ENCODE data around the gene ACP6.

ACP6 gene

GRCh38 chr1:147648933-147649332 lies 21.4 kb downstream of the ACP6 start:
- no peak for DNase-seq (ENCODE audit: low read depth)
- no peak overlapping the region for H3K4me3 ChIP-seq (ENCODE audit: low read depth, low read length)
- TF ChIP-seq CTCF (IDR thresholded peaks at IDR 0.05; ENCODE audit: control insufficient read depth, extremely low read depth, insufficient read depth): no peak

- H3K4me3 ChIP-seq (ENCODE audit: low read depth, low read length): no peak overlapping the region
- DNase-seq (ENCODE audit: low read depth): no peak
- TF ChIP-seq CTCF (IDR thresholded peaks at IDR 0.05; ENCODE audit: control insufficient read depth, extremely low read depth, insufficient read depth): no peak
Observed at GRCh38 chr1:147647796-147648633, 22.3 kb downstream of the ACP6 start.

GRCh38 chr1:147643974-147644373 lies 26.4 kb downstream of the ACP6 start:
- no peak for TF ChIP-seq CTCF (IDR thresholded peaks at IDR 0.05; ENCODE audit: control insufficient read depth, extremely low read depth, insufficient read depth)
- no peak for DNase-seq (ENCODE audit: low read depth)
- H3K4me3 ChIP-seq (ENCODE audit: low read depth, low read length): no peak overlapping the region

GRCh38 chr1:147641695-147642592 lies 28.4 kb downstream of the ACP6 start:
- no peak for DNase-seq (ENCODE audit: low read depth)
- TF ChIP-seq CTCF (IDR thresholded peaks at IDR 0.05; ENCODE audit: control insufficient read depth, extremely low read depth, insufficient read depth): peak; percentile 85
- no peak overlapping the region for H3K4me3 ChIP-seq (ENCODE audit: low read depth, low read length)

- no peak for TF ChIP-seq CTCF (IDR thresholded peaks at IDR 0.05; ENCODE audit: control insufficient read depth, extremely low read depth, insufficient read depth)
- no peak for DNase-seq (ENCODE audit: low read depth)
- H3K4me3 ChIP-seq (ENCODE audit: low read depth, low read length): no peak overlapping the region
Observed at GRCh38 chr1:147641291-147641690, 29.0 kb downstream of the ACP6 start.

GRCh38 chr1:147640553-147641165 lies 29.7 kb downstream of the ACP6 start:
- DNase-seq (ENCODE audit: low read depth): no peak
- peak; percentile 66 for TF ChIP-seq CTCF (IDR thresholded peaks at IDR 0.05; ENCODE audit: control insufficient read depth, extremely low read depth, insufficient read depth)
- H3K4me3 ChIP-seq (ENCODE audit: low read depth, low read length): no peak overlapping the region

Data from LNCaP clone FGC (cell line).